Activated T-helper 2 cell treated with anti-CD3 and anti-CD28 coated beads, Interferon-gamma antibody, Interleukin-2, Interleukin-4, amounts not matched to agents 10 μg/mL and 5 μg/mL and 100 μg/mL, durations not matched to agents 14 hours and 24 hours and 36 hours (primary cell): ENCODE data around the gene CCDC74B. TPM values are rescaled to one million over a fixed set of nuclear protein-coding genes. Genes with fewer than 3 reads are reported as not detected.
"Not testable (repeated sequence)": the region's sequence is repeated elsewhere in the genome, so short reads cannot be mapped to it uniquely, and the experiment has no call there.

Experiments used
- DNase-seq: peaks from one replicate; pipeline ENCODE4 v3.0.0; 2021; ENCODE audit warnings: low spot score
- H3K27ac Mint-ChIP-seq: one replicate; pipeline ENCODE4 v1.8.0; 2021; ENCODE audit warnings: mixed read lengths
- H3K27me3 Mint-ChIP-seq: one replicate; pipeline ENCODE4 v1.8.0; 2021; ENCODE audit warnings: low read depth, mixed read lengths
- H3K36me3 Mint-ChIP-seq: one replicate; pipeline ENCODE4 v1.8.0; 2021; ENCODE audit warnings: low read depth, mixed read lengths
- H3K4me1 Mint-ChIP-seq: one replicate; pipeline ENCODE4 v1.8.0; 2021; ENCODE audit warnings: low read depth, mixed read lengths
- H3K4me3 Mint-ChIP-seq: one replicate; pipeline ENCODE4 v1.8.0; 2021; ENCODE audit warnings: low read depth, mild to moderate bottlenecking, moderate library complexity, mixed read lengths
- H3K9me3 Mint-ChIP-seq: one replicate; pipeline ENCODE4 v1.8.0; 2021; ENCODE audit warnings: mixed read lengths
- intact Hi-C: fragments of 100-400 bp; cut with micrococcal nuclease; formaldehyde crosslinking; loops from one replicate; pipeline ENCODE4 v1.15.1; 2023
- total RNA-seq: library from RNA; stranded (reverse); gene quantifications from 2 replicates; pipeline ENCODE4 v1.2.3, GENCODE V29; 2022

Gene CCDC74B
- total RNA-seq, 1 donor from 2014 or later = 0.94 TPM

DNA sequence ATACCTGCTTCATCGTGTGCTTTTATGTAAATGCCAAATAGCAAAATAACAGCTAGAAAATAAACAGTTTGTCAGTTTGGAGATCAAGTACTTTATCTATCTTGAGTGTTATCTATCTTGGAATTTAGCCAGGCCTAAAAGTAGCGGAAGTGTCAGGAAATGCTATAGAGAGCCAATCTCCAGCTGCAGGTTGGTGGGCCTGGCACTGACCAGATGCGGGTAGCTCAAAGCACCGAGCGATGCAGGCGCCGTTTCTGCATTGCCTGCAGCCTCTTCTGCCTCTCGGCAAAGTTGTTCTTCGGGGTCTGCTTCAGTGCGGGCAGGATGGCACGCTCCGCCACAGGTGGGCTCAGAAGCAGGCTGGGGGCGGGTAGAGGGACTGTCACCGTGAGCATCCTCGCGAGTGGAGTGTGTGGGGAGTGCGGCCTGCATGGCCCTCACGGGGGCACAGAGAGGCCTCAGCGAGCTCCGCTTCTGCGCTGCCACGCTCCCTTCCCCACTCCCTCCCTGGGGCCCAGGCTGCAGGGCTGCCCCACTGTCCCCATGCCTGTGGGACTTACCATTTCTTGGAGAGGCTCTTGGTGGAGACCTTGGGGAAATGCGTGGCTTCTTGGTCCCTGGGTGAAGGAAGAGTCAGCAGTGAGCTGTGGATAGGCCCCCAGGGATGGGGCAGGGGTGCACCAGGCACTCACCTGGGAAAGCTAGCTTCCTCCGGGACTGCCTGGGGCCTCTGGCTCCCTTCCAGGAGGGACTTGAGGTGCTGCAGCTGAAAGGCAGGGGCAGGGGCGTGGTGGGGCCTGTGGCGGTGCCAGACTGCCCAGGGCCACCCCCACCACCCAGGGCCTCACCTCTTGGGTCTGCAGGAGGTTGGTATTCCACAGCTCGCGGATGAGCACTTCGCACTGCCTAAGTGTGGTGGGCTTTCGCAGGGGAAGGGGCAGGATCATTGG, 5.3 kb downstream of the CCDC74B start:
- H3K27me3 Mint-ChIP-seq, intact Hi-C loops, H3K4me3 Mint-ChIP-seq, DNase-seq, H3K27ac Mint-ChIP-seq, H3K4me1 Mint-ChIP-seq, H3K9me3 Mint-ChIP-seq, H3K36me3 Mint-ChIP-seq: not testable (repeated sequence)

DNA sequence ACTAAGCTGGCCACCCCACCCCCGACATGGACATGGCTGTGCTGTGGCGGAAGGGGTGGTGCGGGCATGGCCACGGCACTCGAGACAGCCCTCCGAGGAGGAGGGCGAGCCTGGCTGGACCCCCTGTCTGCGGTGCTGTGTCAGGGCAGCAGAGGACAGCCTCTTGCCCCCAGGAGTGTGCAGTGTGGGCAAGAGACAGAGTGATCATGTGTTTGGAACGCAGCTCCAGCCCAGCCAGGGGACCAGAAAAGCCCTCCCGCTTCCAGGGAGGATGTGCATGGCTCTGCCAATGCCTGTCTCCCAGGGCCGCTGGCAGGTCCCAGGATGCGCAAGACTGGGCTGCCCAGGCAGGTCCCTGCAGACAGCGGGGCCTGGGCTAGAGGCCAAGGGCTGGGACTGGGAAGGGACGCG, 6.1 kb downstream of the CCDC74B start:
- H3K9me3 Mint-ChIP-seq, H3K4me1 Mint-ChIP-seq, DNase-seq, H3K4me3 Mint-ChIP-seq, H3K27ac Mint-ChIP-seq, intact Hi-C loops, H3K36me3 Mint-ChIP-seq, H3K27me3 Mint-ChIP-seq: not testable (repeated sequence)

DNA sequence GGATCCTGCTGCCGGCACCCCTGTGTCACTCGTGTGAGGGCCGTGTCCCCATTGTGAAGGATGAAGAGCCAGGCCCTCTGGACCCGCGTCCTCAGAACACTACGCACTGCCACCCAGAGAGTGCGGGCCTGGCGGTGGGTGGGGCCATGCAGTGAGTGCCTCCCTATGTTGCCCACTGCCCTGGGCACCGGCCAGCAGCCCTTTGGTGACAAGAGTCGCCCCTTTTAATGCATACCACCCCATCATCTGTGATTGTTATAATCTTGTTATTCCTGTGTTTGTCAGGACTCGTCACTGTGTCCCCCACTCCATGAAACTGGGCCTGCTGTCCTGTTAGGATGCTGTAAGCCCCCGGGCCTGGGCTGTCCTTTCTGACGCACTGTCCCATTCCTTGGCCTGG, 6.6 kb downstream of the CCDC74B start:
- intact Hi-C loops, H3K27me3 Mint-ChIP-seq, H3K4me1 Mint-ChIP-seq, H3K27ac Mint-ChIP-seq, DNase-seq, H3K4me3 Mint-ChIP-seq, H3K36me3 Mint-ChIP-seq, H3K9me3 Mint-ChIP-seq: not testable (repeated sequence)

DNA sequence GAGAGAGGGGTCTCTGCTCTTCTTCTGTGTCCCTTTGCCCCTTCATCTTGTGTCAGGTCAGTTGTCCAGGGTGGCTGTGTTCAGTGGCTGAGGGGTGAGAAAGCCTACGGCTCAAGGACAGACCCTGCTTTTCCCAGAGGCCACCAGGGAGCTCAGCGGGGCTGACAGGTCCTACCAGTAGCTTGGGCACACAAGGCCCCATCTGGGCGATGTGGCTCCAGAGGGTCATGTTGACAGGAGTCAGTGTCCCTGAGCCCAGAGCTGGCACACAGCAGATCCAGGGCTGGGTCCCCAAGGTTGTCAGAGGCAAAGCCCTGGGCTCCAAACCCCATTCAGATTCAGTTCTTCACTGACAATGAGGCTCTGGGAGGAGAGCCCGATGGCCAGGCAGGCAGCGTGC, 7.8 kb downstream of the CCDC74B start:
- H3K4me3 Mint-ChIP-seq, H3K36me3 Mint-ChIP-seq, H3K9me3 Mint-ChIP-seq, intact Hi-C loops, H3K27me3 Mint-ChIP-seq, DNase-seq, H3K27ac Mint-ChIP-seq, H3K4me1 Mint-ChIP-seq: not testable (repeated sequence)

DNA sequence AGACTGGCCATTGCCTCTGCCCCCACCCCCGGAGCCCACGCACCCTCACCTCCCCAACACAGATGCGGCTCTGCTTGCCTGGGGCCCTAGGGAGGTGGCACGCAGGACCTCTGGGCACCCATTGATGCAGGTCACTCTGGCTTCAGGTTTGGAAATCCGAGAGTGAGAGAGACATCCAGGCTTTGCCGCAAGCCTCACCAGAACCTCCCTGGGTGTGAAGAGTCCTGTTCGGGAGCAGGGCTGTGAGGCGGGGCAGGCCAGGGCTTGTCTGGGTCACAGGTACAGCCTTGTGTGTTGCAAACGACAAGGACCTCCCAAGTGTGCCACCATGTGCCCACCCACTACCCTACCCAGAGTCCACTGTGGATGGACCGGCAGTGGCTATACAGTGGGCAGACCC, 8.4 kb downstream of the CCDC74B start:
- H3K36me3 Mint-ChIP-seq, H3K4me3 Mint-ChIP-seq, H3K27ac Mint-ChIP-seq, H3K9me3 Mint-ChIP-seq, intact Hi-C loops, DNase-seq, H3K27me3 Mint-ChIP-seq, H3K4me1 Mint-ChIP-seq: not testable (repeated sequence)

DNA sequence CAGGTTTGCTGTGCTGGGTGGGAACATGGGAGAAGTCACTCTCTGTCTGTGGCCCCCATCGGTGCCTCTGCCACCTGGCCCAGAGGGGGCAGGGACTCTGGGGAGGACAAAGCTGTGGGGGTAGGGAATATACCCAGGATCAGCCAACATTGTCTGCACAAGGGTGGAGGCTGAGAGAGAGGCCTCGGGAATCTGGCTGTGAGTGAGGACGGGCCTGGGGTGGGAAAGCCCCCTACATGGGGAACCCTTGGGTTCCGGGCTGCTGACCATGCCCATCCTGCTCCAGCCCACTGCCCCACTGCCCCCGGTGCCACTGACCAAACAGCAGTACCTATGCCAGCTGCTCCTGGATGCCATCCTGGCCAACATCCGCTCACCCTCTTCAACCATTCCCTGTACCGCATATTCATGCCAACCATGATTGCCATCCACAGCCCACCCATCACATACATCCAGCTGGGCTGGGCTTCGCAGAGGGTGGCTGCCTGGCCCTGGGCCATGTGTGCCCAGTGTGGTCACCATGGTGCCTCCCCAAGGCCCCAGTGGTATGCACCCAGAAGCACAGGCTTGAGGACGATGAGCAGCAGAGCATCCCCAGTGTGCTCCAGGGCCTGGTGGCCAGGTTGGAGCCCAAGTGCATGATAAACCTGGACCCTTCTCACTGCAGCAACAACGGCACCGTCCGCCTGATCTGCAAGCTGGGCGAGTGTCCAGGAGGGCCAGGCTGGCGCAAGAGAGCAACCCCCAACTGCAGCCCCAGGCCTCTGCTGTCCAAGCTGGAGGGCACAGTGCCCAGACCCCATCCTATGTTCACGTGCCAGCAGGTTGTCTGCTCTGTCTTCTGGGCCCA, 9.0 kb downstream of the CCDC74B start:
- H3K4me3 Mint-ChIP-seq = no peak overlapping the region
- H3K27ac Mint-ChIP-seq = no peak overlapping the region
- no peaks in the 10 kb centered on the region for H3K4me1 Mint-ChIP-seq
- H3K9me3 Mint-ChIP-seq = no peaks in the 10 kb centered on the region
- peaks cover 6% of the 10 kb centered on the region for H3K27me3 Mint-ChIP-seq
- DNase-seq = no peak
- H3K36me3 Mint-ChIP-seq = no peaks in the 10 kb centered on the region
- intact Hi-C loops = no loop called here

DNA sequence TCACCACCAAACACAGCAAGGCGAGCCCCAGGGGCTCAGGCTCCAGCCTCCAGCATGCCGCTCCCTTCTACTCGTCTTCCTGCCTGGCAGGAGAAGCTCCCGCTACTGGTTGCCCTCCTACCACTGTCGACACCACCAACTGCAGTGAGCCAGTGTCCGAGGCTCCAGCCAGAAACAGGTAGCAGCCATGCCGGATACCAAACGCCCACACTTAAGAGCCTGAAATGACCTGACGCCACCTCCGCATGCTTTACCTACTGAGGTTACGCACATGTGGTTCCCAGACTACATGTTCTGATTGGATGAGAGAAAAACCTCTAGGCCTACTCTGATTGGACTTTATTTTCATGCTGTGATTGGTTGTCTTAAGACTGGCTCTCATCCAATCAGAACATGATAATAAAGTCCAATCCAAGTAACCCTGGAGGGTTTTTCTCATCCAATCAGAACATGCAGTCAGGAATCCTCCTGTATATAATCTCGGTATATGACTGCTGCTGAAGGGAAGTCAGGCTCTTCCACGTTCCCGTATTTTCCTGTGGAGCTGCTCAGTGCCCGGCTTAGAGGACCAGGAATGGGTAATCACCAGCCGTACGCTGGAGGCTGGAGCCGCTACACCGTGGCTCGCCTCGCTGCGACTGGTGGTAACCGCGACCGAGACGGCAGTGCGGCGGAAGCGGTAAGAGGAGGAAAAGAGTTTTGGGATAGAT, 15.6 kb downstream of the CCDC74B start, which contains the start of gene POTEF:
Gene POTEF (minus strand): TSS at position 103 of the 710 bp plus-strand sequence. CDS start 8,707 bp downstream, outside the sequence.
- not testable (repeated sequence) for H3K36me3 Mint-ChIP-seq

DNA sequence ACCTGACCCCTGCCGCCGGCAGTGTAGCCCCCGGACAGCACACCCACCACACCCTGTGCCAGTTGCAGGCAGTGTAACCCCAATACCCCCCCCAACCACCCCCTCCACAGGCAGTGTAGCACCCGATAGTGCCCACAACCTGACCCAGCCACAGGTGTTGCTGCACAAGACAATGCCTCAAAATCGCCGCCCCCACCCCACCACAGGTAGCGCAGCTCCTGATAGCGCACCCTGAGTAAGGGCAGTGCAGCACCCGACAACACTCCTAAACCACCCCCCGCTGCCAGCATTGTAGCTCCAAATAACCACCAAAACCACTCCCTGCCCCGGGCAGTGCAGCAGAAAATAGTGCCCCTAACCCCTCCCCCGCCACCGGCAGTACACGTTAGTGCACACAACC, 16.4 kb downstream of the CCDC74B start:
- H3K27me3 Mint-ChIP-seq = not testable (repeated sequence)

More for the DNA sequence above, 15.6 kb downstream of the CCDC74B start, which contains the start of gene POTEF:
- H3K4me1 Mint-ChIP-seq, H3K27me3 Mint-ChIP-seq, H3K9me3 Mint-ChIP-seq, DNase-seq, H3K27ac Mint-ChIP-seq, intact Hi-C loops, H3K4me3 Mint-ChIP-seq: not testable (repeated sequence)

DNA sequence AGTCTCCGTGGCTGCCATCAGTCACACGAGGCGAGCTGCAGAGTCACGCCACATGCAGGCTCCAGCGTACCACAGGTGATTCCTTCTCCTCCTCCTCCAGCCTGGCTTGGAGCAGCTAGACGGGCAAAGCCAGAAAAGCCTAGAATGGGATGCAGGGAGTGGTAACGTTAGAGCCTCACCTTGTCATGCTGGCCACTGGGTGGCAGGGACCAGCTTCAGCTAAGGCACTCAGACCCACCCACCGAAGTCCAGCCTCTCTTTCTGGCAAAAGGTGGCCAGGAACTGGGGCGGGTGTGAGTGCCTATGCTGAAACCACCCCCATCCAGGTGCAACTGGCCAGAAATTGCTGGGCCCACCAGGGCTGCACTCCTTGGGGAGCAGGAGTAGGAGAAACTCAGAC, 17.2 kb downstream of the CCDC74B start:
- H3K27ac Mint-ChIP-seq, intact Hi-C loops, DNase-seq, H3K4me1 Mint-ChIP-seq, H3K27me3 Mint-ChIP-seq, H3K9me3 Mint-ChIP-seq, H3K36me3 Mint-ChIP-seq, H3K4me3 Mint-ChIP-seq: not testable (repeated sequence)

More for the DNA sequence above, 16.4 kb downstream of the CCDC74B start:
- H3K4me1 Mint-ChIP-seq, H3K36me3 Mint-ChIP-seq, DNase-seq, H3K27ac Mint-ChIP-seq, H3K4me3 Mint-ChIP-seq, H3K9me3 Mint-ChIP-seq, intact Hi-C loops: not testable (repeated sequence)

DNA sequence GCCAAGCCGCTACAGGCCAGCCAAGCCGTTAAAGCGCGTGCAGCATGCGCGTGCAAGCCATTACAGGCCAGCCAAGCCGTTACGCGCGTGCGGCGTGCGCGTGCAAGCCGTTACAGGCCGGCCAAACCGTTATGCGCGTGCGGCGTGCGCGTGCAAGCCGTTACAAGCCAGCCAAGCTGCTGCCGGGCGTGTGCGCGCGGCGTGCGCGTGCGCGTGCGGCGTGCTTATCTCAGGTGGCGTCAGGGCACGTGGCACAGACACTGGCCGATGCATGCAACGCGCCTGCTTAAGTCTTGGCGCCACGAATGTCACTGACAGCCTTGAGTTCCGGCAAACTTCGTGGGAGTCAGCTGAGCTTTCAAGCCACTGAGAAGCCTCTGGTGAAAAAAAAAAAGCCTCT, 24.0 kb downstream of the CCDC74B start:
- DNase-seq, H3K27me3 Mint-ChIP-seq, H3K9me3 Mint-ChIP-seq, H3K36me3 Mint-ChIP-seq, H3K27ac Mint-ChIP-seq, H3K4me1 Mint-ChIP-seq, intact Hi-C loops, H3K4me3 Mint-ChIP-seq: not testable (repeated sequence)

DNA sequence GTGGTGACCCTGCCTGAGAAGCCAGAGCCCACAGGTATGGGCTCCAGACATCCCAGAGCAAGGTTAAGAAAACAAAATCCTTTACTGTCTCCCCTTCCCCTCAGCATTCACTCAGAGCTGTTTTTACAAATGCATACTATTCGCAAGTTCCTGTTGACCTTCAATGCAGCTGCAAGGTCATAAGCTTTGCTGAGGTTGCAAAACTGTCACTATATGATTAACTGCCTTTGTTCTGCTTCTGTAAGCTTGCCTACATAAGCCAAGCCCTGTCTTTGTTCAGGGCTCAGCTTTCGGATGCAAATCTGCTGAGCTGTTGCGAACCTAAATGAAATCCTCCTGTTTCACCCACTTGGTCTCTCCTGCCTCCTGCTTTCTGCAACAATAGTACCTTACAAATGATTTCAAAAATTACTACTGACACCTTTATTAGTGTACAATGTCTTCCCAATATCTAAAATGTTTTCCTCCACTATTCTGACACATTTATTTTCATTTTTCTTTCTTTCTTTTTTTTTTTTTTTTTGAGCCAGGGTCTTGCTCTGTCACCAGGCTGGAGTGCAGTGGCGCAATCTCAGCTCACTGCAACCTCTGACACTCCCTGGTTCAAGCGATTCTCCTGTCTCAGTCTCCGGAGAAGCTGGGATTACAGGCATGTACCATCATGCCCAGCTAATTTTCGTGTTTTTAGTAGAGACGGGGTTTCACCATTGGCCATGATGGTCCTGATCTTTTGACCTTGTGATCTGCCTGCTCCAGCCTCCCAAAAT, 42.1 kb downstream of the CCDC74B start:
- H3K4me1 Mint-ChIP-seq, H3K36me3 Mint-ChIP-seq, H3K9me3 Mint-ChIP-seq, H3K27me3 Mint-ChIP-seq, DNase-seq, intact Hi-C loops, H3K27ac Mint-ChIP-seq, H3K4me3 Mint-ChIP-seq: not testable (repeated sequence)
